OCI-LY1 (cell line): Measurements from ENCODE around the gene SCN5A.

Source experiments
- H2AFZ ChIP-seq: fragments of 200-600 bp; sonication (generic), shearing (Covaris generic); 2 replicates; pipeline ENCODE4 v1.6.0; 2014; ENCODE audit warnings: antibody characterized with exemption, mild to moderate bottlenecking, low read length
- H3F3A ChIP-seq: fragments of 200-600 bp; sonication (generic), shearing (Covaris generic); 2 replicates; pipeline ENCODE4 v1.6.0; 2014; ENCODE audit warnings: mild to moderate bottlenecking, antibody characterized with exemption, low read length, moderate library complexity; ENCODE audit not compliant: insufficient read depth
- H3K27ac ChIP-seq: fragments of 200-600 bp; sonication (generic); 2 replicates; pipeline ENCODE4 v1.5.1; 2014; ENCODE audit warnings: low read length, mixed run types, mild to moderate bottlenecking, low read depth; ENCODE audit not compliant: poor library complexity, severe bottlenecking
- H3K27me3 ChIP-seq: fragments of 200-600 bp; sonication (generic); 2 replicates; pipeline ENCODE4 v1.6.0; 2014; ENCODE audit warnings: antibody characterized with exemption, mild to moderate bottlenecking, low read length, moderate library complexity; ENCODE audit not compliant: insufficient read depth
- H3K36me3 ChIP-seq: fragments of 200-600 bp; sonication (generic); 2 replicates; pipeline ENCODE4 v1.6.1; 2014; ENCODE audit warnings: mild to moderate bottlenecking, antibody characterized with exemption, low read length, moderate library complexity, mixed read lengths; ENCODE audit not compliant: insufficient read depth
- H3K4me1 ChIP-seq: fragments of 200-600 bp; sonication (generic); 2 replicates; pipeline ENCODE4 v1.5.1; 2014; ENCODE audit warnings: mild to moderate bottlenecking, low read length, moderate library complexity; ENCODE audit not compliant: insufficient read depth, severe bottlenecking
- H3K4me2 ChIP-seq: fragments of 200-600 bp; sonication (generic), shearing (Covaris generic); 2 replicates; pipeline ENCODE4 v1.6.1; 2014; ENCODE audit warnings: low read length
- H3K4me3 ChIP-seq: fragments of 200-600 bp; sonication (generic); 2 replicates; pipeline ENCODE4 v1.5.1; 2014; ENCODE audit warnings: low read length, low read depth, mild to moderate bottlenecking, mixed read lengths; ENCODE audit not compliant: poor library complexity, severe bottlenecking
- H3K79me2 ChIP-seq: fragments of 200-600 bp; shearing (Covaris generic); 2 replicates; pipeline ENCODE4 v1.6.1; 2016; ENCODE audit warnings: mixed run types, low read length, mixed read lengths; ENCODE audit not compliant: insufficient read depth
- H3K9ac ChIP-seq: fragments of 200-600 bp; sonication (generic), shearing (Covaris generic); 2 replicates; pipeline ENCODE4 v1.6.1; 2014; ENCODE audit warnings: mild to moderate bottlenecking, low read length, mixed read lengths
- H3K9me2 ChIP-seq: fragments of 200-600 bp; sonication (generic), shearing (Covaris generic); 2 replicates; pipeline ENCODE4 v1.6.1; 2014; ENCODE audit warnings: low read depth, mild to moderate bottlenecking, low read length, mixed read lengths
- H3K9me3 ChIP-seq: fragments of 200-600 bp; shearing (Covaris generic); 2 replicates; pipeline ENCODE4 v1.6.1; 2014; ENCODE audit warnings: low read length, mixed read lengths
- H4K20me1 ChIP-seq: fragments of 200-600 bp; sonication (generic), shearing (Covaris generic); 2 replicates; pipeline ENCODE4 v1.6.0; 2016; ENCODE audit warnings: mild to moderate bottlenecking, low read length; ENCODE audit not compliant: insufficient read depth
- EZH2 ChIP-seq: fragments of 200-600 bp; sonication (generic), shearing (Covaris generic); IDR thresholded peaks from 2 replicates; pipeline ENCODE4 v1.8.0; 2017; ENCODE audit warnings: borderline replicate concordance, mixed run types, mild to moderate bottlenecking, antibody characterized with exemption, low read length, moderate library complexity, mixed read lengths
- TF ChIP-seq, protein P1 (sequence below): fragments of 200-600 bp; sonication (generic), shearing (Covaris generic); IDR thresholded peaks from 2 replicates; pipeline ENCODE4 v1.5.1; 2017; ENCODE audit warnings: mild to moderate bottlenecking, antibody characterized with exemption, low read length, moderate library complexity, mixed read lengths

SCN5A gene

DNA sequence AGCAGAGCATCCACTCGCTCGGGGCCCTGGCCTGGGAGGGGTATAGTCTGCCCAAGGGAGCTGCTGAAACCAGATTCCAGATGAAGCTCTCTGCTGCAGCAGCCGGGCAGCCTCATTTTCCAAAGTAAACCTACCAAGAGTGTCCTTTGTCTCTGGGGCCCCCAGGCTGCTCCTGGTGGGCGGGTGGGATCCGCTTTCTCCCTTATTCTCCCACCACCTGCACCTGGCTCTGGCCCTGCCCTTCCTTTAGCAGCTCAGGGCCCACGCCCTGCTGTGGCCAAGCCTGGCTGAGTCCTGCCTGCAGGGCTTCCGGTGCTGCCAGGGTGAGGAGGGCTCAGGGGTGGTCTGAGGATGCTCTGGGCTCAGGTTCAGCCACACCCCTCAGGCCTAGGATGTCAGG lies 13.0 kb downstream of the SCN5A start:
- Histone ChIP-seq H3K4me1 (no peaks in the 10 kb centered on the region), H3K4me3 (no peak overlapping the region), H3K9ac (no peak overlapping the region), H4K20me1 (no peaks in the 10 kb centered on the region), H3K27ac (no peak overlapping the region), H3K36me3 (no peaks in the 10 kb centered on the region), H3K27me3 (peaks cover 12% of the 10 kb centered on the region; the same call in 1 of the 2 replicates), H3K9me2 (no peaks in the 10 kb centered on the region), H3K4me2 (no peak overlapping the region), H3K79me2 (no peaks in the 10 kb centered on the region), H2AFZ (no peak overlapping the region), H3K9me3 (no peaks in the 10 kb centered on the region), H3F3A (no peaks in the 10 kb centered on the region)
- TF ChIP-seq, protein P1, sequence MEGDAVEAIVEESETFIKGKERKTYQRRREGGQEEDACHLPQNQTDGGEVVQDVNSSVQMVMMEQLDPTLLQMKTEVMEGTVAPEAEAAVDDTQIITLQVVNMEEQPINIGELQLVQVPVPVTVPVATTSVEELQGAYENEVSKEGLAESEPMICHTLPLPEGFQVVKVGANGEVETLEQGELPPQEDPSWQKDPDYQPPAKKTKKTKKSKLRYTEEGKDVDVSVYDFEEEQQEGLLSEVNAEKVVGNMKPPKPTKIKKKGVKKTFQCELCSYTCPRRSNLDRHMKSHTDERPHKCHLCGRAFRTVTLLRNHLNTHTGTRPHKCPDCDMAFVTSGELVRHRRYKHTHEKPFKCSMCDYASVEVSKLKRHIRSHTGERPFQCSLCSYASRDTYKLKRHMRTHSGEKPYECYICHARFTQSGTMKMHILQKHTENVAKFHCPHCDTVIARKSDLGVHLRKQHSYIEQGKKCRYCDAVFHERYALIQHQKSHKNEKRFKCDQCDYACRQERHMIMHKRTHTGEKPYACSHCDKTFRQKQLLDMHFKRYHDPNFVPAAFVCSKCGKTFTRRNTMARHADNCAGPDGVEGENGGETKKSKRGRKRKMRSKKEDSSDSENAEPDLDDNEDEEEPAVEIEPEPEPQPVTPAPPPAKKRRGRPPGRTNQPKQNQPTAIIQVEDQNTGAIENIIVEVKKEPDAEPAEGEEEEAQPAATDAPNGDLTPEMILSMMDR: no peak
- TF ChIP-seq EZH2: no peak

DNA sequence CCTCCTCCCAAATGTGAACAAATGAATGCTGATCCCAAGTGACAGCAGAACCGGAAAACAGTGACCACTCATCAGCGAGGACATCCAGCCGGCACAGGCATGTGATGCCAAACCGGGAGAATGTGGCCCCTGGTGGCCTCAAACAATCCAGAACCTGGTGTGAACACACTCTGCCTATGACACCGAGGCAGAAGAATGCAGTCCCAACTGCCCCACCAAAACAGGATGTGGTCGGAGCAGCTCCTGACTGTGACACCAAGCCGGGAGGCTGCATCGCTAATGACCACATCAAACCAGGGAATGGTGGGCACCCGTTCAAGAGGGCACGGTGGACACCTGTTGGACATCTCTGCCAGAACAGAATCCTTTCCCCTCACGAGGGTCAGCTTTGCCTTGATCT lies 15.4 kb downstream of the SCN5A start:
- H3K4me1 ChIP-seq: no peaks in the 10 kb centered on the region
- H3K9ac ChIP-seq: no peak overlapping the region
- H3K79me2 ChIP-seq: no peaks in the 10 kb centered on the region
- TF ChIP-seq, protein P1: no peak
- no peak for TF ChIP-seq EZH2
- no peaks in the 10 kb centered on the region for H3K36me3 ChIP-seq
- H4K20me1 ChIP-seq: no peaks in the 10 kb centered on the region
- H3K9me2 ChIP-seq: no peaks in the 10 kb centered on the region
- no peak overlapping the region for H3K27ac ChIP-seq
- H3K27me3 ChIP-seq: peaks cover 12% of the 10 kb centered on the region; the same call in 1 of the 2 replicates
- no peaks in the 10 kb centered on the region for H3F3A ChIP-seq
- no peak overlapping the region for H2AFZ ChIP-seq
- no peaks in the 10 kb centered on the region for H3K9me3 ChIP-seq
- no peak overlapping the region for H3K4me3 ChIP-seq
- H3K4me2 ChIP-seq: no peak overlapping the region

DNA sequence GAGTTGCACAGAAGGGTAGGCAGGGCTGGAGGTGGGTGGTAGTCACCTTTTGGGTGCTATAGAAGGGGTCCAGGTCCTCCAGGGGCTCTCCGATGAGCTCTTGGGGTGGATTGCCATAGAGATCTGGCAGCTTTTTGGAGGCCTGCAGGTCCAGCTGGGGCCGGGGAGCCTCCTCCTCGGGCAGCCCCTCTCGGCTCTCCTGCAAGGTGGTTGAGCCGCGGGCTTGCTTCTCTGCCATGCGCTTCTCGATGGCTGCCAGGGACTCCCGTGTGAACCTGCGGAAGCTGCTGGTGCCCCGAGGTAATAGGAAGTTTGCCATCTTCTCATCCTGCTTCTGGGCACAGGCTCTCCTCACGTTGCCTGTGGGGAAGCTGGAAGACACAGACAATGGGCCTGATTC lies 16.5 kb downstream of the SCN5A start:
- no peaks in the 10 kb centered on the region for H4K20me1 ChIP-seq
- H3K4me3 ChIP-seq: no peak overlapping the region
- H3F3A ChIP-seq: no peaks in the 10 kb centered on the region
- H3K27ac ChIP-seq: no peak overlapping the region
- no peak overlapping the region for H3K9ac ChIP-seq
- no peak overlapping the region for H3K4me2 ChIP-seq
- H3K79me2 ChIP-seq: no peaks in the 10 kb centered on the region
- no peaks in the 10 kb centered on the region for H3K9me2 ChIP-seq
- TF ChIP-seq EZH2: no peak
- TF ChIP-seq, protein P1: no peak
- no peaks in the 10 kb centered on the region for H3K4me1 ChIP-seq
- H3K27me3 ChIP-seq: peaks cover 12% of the 10 kb centered on the region; the same call in 1 of the 2 replicates
- no peaks in the 10 kb centered on the region for H3K9me3 ChIP-seq
- no peak overlapping the region for H2AFZ ChIP-seq
- H3K36me3 ChIP-seq: no peaks in the 10 kb centered on the region
